ENCODE measurements around the gene ARHGAP31. TPM values are rescaled to one million over a fixed set of nuclear protein-coding genes. Genes with fewer than 3 reads are reported as not detected.

Gene ARHGAP31
- total RNA-seq, 1 experiment from 2014 or later, result 12.0 TPM

DNA sequence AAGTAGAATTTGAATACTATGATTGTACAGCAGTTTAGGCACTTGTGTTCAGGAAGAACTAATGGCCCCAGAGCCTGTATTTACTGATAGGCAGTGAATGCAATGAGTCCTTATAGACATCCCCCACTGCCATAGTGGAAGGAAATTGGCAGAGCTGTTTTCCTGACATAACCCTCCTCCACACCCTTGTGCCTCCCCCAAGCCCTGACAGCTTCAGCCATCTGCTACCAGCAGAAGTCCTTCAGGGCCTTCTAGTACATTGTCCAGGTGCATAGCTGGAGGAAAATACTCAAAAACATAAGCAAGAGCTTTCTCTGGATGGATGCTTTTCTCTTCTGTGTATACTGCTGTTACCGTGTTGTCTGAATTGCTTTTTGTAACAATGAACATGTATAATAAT, 20.6 kb downstream of the ARHGAP31 start:
- no peaks in the 10 kb centered on the region for H3K36me3 ChIP-seq (ENCODE audit: insufficient read depth, low read length, poor library complexity, severe bottlenecking)
- H3K9me3 ChIP-seq (ENCODE audit: low read depth, low read length, poor library complexity, severe bottlenecking), result no peaks in the 10 kb centered on the region
- no peaks in the 10 kb centered on the region for H3K27me3 ChIP-seq (replicated peaks; ENCODE audit: insufficient read depth, low read depth, low read length, poor library complexity)
- no peaks in the 10 kb centered on the region for H3K4me1 ChIP-seq (ENCODE audit: insufficient read depth, low read length, poor library complexity, severe bottlenecking)
- ChIA-PET POLR2A (ENCODE audit: low non-redundant PET) (no interaction called here), CTCF (no interaction called here)
- intact Hi-C loops (cut with micrococcal nuclease; ENCODE audit: unreplicated experiment), result no loop called here
- H3K27ac ChIP-seq (ENCODE audit: low read depth, low read length, poor library complexity, severe bottlenecking), result no peak overlapping the region
- no peak overlapping the region for H3K4me3 ChIP-seq (ENCODE audit: low read depth, low read length, poor library complexity, severe bottlenecking)
- TF ChIP-seq, protein P1, sequence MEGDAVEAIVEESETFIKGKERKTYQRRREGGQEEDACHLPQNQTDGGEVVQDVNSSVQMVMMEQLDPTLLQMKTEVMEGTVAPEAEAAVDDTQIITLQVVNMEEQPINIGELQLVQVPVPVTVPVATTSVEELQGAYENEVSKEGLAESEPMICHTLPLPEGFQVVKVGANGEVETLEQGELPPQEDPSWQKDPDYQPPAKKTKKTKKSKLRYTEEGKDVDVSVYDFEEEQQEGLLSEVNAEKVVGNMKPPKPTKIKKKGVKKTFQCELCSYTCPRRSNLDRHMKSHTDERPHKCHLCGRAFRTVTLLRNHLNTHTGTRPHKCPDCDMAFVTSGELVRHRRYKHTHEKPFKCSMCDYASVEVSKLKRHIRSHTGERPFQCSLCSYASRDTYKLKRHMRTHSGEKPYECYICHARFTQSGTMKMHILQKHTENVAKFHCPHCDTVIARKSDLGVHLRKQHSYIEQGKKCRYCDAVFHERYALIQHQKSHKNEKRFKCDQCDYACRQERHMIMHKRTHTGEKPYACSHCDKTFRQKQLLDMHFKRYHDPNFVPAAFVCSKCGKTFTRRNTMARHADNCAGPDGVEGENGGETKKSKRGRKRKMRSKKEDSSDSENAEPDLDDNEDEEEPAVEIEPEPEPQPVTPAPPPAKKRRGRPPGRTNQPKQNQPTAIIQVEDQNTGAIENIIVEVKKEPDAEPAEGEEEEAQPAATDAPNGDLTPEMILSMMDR (conservative IDR thresholded peaks at IDR 0.05; ENCODE audit: low read depth, low read length), result no peak
- no peak for TF ChIP-seq EZH2 (IDR thresholded peaks at IDR 0.05; ENCODE audit: borderline replicate concordance, low read depth, low read length, poor library complexity, severe bottlenecking)
- DNase-seq (ENCODE audit: low spot score), result no peak
- BruUV-seq (replicated peaks), result no TSS peak

DNA sequence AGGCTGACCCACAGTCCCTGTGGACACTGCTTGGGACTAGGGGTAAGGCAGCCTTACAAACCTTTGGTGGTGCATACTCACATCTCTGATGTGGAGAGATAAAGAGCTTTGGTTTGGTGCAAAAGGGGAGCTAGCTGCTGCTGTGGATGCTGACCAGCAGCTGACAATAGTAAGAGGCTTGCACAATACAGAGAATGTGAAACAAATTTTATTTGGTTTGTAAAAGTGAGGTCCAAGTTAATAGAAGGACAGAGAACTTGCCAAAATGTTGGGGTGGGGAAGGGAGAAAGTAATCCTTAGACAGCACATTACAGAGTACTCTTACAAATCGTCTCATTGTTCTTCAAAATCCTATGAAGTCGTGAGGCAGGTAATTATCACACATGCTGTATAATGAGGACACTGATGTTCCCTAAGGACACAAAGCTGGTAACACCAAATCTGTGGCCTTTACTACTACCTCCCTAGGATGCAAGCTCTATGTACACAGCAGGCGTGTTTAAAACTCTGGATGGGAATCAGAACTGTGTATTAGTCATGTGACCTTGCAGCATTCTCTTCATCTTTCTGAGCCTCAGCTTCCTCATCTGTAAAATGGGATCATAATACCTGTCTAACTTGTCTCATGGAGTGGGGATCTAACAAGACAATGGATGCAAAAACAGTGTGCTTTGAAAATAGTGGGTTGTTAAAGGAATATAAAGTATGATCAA, 21.6 kb downstream of the ARHGAP31 start:
- CTCF ChIA-PET, result no interaction called here
- no peak overlapping the region for H3K4me3 ChIP-seq (ENCODE audit: low read depth, low read length, poor library complexity, severe bottlenecking)
- no peak overlapping the region for H3K27ac ChIP-seq (ENCODE audit: low read depth, low read length, poor library complexity, severe bottlenecking)
- H3K9me3 ChIP-seq (ENCODE audit: low read depth, low read length, poor library complexity, severe bottlenecking), result no peaks in the 10 kb centered on the region
- intact Hi-C loops (cut with micrococcal nuclease; ENCODE audit: unreplicated experiment), result no loop called here
- TF ChIP-seq EZH2 (IDR thresholded peaks at IDR 0.05; ENCODE audit: borderline replicate concordance, low read depth, low read length, poor library complexity, severe bottlenecking), result no peak
- TF ChIP-seq, protein P1 (conservative IDR thresholded peaks at IDR 0.05; ENCODE audit: low read depth, low read length), result no peak
- no peaks in the 10 kb centered on the region for H3K36me3 ChIP-seq (ENCODE audit: insufficient read depth, low read length, poor library complexity, severe bottlenecking)
- no peaks in the 10 kb centered on the region for H3K27me3 ChIP-seq (replicated peaks; ENCODE audit: insufficient read depth, low read depth, low read length, poor library complexity)
- DNase-seq (ENCODE audit: low spot score), result no peak
- no TSS peak for BruUV-seq (replicated peaks)
- POLR2A ChIA-PET (ENCODE audit: low non-redundant PET), result no interaction called here
- H3K4me1 ChIP-seq (ENCODE audit: insufficient read depth, low read length, poor library complexity, severe bottlenecking), result no peaks in the 10 kb centered on the region

DNA sequence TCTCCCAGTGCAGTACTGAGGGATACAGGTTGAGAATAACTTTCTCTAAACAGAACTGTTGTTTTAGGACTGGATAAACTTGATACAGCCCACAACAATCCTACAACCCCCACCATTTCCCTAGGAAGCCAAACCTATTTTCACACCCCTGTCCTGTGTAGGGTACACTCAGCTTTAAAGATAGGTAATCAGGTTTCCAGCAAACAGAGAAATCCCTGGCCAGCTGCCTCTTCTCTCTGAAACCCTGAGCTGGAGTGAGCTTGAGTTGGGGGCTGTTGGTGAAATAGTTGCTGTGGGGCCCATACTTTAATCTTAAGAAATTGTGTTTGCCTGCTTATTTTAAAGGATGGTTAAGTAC, 22.1 kb downstream of the ARHGAP31 start:
- Histone ChIP-seq H3K4me3 (ENCODE audit: low read depth, low read length, poor library complexity, severe bottlenecking) (no peak overlapping the region), H3K9me3 (ENCODE audit: low read depth, low read length, poor library complexity, severe bottlenecking) (no peaks in the 10 kb centered on the region), H3K27me3 (replicated peaks; ENCODE audit: insufficient read depth, low read depth, low read length, poor library complexity) (no peaks in the 10 kb centered on the region), H3K27ac (ENCODE audit: low read depth, low read length, poor library complexity, severe bottlenecking) (no peak overlapping the region), H3K4me1 (ENCODE audit: insufficient read depth, low read length, poor library complexity, severe bottlenecking) (no peaks in the 10 kb centered on the region), H3K36me3 (ENCODE audit: insufficient read depth, low read length, poor library complexity, severe bottlenecking) (no peaks in the 10 kb centered on the region)
- intact Hi-C loops (cut with micrococcal nuclease; ENCODE audit: unreplicated experiment), result no loop called here
- DNase-seq (ENCODE audit: low spot score), result no peak
- no peak for TF ChIP-seq EZH2 (IDR thresholded peaks at IDR 0.05; ENCODE audit: borderline replicate concordance, low read depth, low read length, poor library complexity, severe bottlenecking)
- TF ChIP-seq, protein P1 (conservative IDR thresholded peaks at IDR 0.05; ENCODE audit: low read depth, low read length), result no peak
- CTCF ChIA-PET, result no interaction called here
- no TSS peak for BruUV-seq (replicated peaks)
- POLR2A ChIA-PET (ENCODE audit: low non-redundant PET), result no interaction called here
